Measurements from ENCODE around the gene PDE4D.

GRCh38 chr5:59467969-59468368 is 425.6 kb downstream of the PDE4D start:
- TF ChIP-seq CTCF (conservative IDR thresholded peaks at IDR 0.05; ENCODE audit: low read depth, low read length), result no peak
- no peak for TF ChIP-seq EZH2 (IDR thresholded peaks at IDR 0.05; ENCODE audit: low read length, unreplicated experiment)
